Activated T-helper 1 cell treated with Interleukin-2 at 50 U/mL for 16 hours (primary cell): Measurements from ENCODE around the gene LRRN3.
"Not testable (repeated sequence)": the region's sequence is repeated elsewhere in the genome, so short reads cannot be mapped to it uniquely, and the experiment has no call there.

ENCODE experiments used
- DNase-seq: peaks from one replicate; pipeline ENCODE4 v3.0.0-alpha.2; 2020; ENCODE audit warnings: low read depth

LRRN3 gene

GRCh38 chr7:111090846-111091245, at the start of gene LRRN3:
TSS of gene LRRN3 (plus strand) at chr7:111091127. CDS start at chr7:111122773, 31,646 bp downstream.
- DNase-seq: no peak

GRCh38 chr7:111041577-111041976, 49.4 kb upstream of the LRRN3 start:
- no peak for DNase-seq

GRCh38 chr7:111042842-111043241, 48.1 kb upstream of the LRRN3 start:
- DNase-seq: no peak

GRCh38 chr7:111043561-111043960, 47.4 kb upstream of the LRRN3 start:
- no peak for DNase-seq

GRCh38 chr7:111045449-111045848, 45.5 kb upstream of the LRRN3 start:
- DNase-seq: no peak

- DNase-seq: no peak
These were observed 43.3 kb upstream of the LRRN3 start for GRCh38 chr7:111047595-111047994.

GRCh38 chr7:111049971-111050680, 40.8 kb upstream of the LRRN3 start:
- no peak for DNase-seq

- DNase-seq: no peak
These were observed 40.0 kb upstream of the LRRN3 start for GRCh38 chr7:111050875-111051416.

GRCh38 chr7:111051832-111052231, 39.1 kb upstream of the LRRN3 start:
- no peak for DNase-seq

GRCh38 chr7:111053035-111053434, 37.9 kb upstream of the LRRN3 start:
- DNase-seq: no peak

- no peak for DNase-seq
These were observed 34.6 kb upstream of the LRRN3 start for GRCh38 chr7:111056371-111056770.

GRCh38 chr7:111057066-111057465, 33.9 kb upstream of the LRRN3 start:
- DNase-seq: no peak

GRCh38 chr7:111059833-111060232, 31.1 kb upstream of the LRRN3 start:
- no peak for DNase-seq

- DNase-seq: no peak
These were observed 27.8 kb upstream of the LRRN3 start for GRCh38 chr7:111063166-111063565.

- no peak for DNase-seq
These were observed 23.7 kb upstream of the LRRN3 start for GRCh38 chr7:111067251-111067650.

GRCh38 chr7:111067682-111068081, 23.2 kb upstream of the LRRN3 start:
- DNase-seq: no peak

GRCh38 chr7:111068618-111069017, 22.3 kb upstream of the LRRN3 start:
- no peak for DNase-seq

GRCh38 chr7:111071556-111071955, 19.4 kb upstream of the LRRN3 start:
- DNase-seq: no peak

GRCh38 chr7:111072658-111073057, 18.3 kb upstream of the LRRN3 start:
- DNase-seq: not testable (repeated sequence)

GRCh38 chr7:111074071-111074747, 16.7 kb upstream of the LRRN3 start:
- DNase-seq: no peak

GRCh38 chr7:111074748-111075146, 16.2 kb upstream of the LRRN3 start:
- no peak for DNase-seq

- no peak for DNase-seq
These were observed 15.4 kb upstream of the LRRN3 start for GRCh38 chr7:111075498-111075897.

GRCh38 chr7:111076205-111076604, 14.7 kb upstream of the LRRN3 start:
- DNase-seq: no peak
